DMS79 (cell line): ENCODE measurements around the gene CAST.

ENCODE experiments used
- DNase-seq: peaks from one replicate; lab custom pipeline; 2025; lab: John Stamatoyannopoulos, UW

Gene CAST

GRCh38 chr5:96642281-96642640, 19.9 kb upstream of the CAST start:
- no peak for DNase-seq

GRCh38 chr5:96645091-96645490, 17.1 kb upstream of the CAST start:
- no peak for DNase-seq

GRCh38 chr5:96648023-96648422, 14.2 kb upstream of the CAST start:
- DNase-seq: no peak

GRCh38 chr5:96648593-96648992, 13.6 kb upstream of the CAST start:
- DNase-seq: no peak

- DNase-seq: no peak
Observed at GRCh38 chr5:96649251-96649662, 12.9 kb upstream of the CAST start.

GRCh38 chr5:96649681-96650540, 12.3 kb upstream of the CAST start:
- no peak for DNase-seq

GRCh38 chr5:96651047-96651446, 11.1 kb upstream of the CAST start:
- DNase-seq: no peak

- no peak for DNase-seq
Observed at GRCh38 chr5:96651948-96652753, 10.0 kb upstream of the CAST start.

GRCh38 chr5:96652769-96653454, 9.3 kb upstream of the CAST start:
- DNase-seq: no peak

GRCh38 chr5:96654209-96654608, 8.0 kb upstream of the CAST start:
- no peak for DNase-seq

GRCh38 chr5:96655085-96655484, 7.1 kb upstream of the CAST start:
- no peak for DNase-seq

- no peak for DNase-seq
Observed at GRCh38 chr5:96655506-96655905, 6.7 kb upstream of the CAST start.

GRCh38 chr5:96657068-96657467, 5.1 kb upstream of the CAST start:
- DNase-seq: no peak

- DNase-seq: no peak
Observed at GRCh38 chr5:96658272-96658671, 3.9 kb upstream of the CAST start.

GRCh38 chr5:96659170-96659569, 3.0 kb upstream of the CAST start:
- DNase-seq: no peak

- DNase-seq: no peak
Observed at GRCh38 chr5:96660971-96661854, 963 bp upstream of the CAST start.

GRCh38 chr5:96662725-96663518, 746 bp downstream of the CAST start:
- DNase-seq: peak; percentile 52

GRCh38 chr5:96663608-96664007, 1.4 kb downstream of the CAST start:
- no peak for DNase-seq

- DNase-seq: no peak
Observed at GRCh38 chr5:96664669-96665068, 2.5 kb downstream of the CAST start.

GRCh38 chr5:96668725-96669124, 6.5 kb downstream of the CAST start:
- no peak for DNase-seq

GRCh38 chr5:96669909-96670308, 7.7 kb downstream of the CAST start:
- no peak for DNase-seq
